ENCODE measurements around the gene TSC22D2.

The TSC22D2 gene

GRCh38 chr3:150453353-150453752, 45.3 kb downstream of the TSC22D2 start:
- ATAC-seq = no peak
- no peak for TF ChIP-seq ZNF70 (CRISPR knock-in tag; IDR thresholded peaks at IDR 0.05)
- no peak for TF ChIP-seq ESRRG (CRISPR knock-in tag; IDR thresholded peaks at IDR 0.05)
- TF ChIP-seq SNAI2 (CRISPR knock-in tag; IDR thresholded peaks at IDR 0.05) = no peak
- TF ChIP-seq CSDC2 (CRISPR knock-in tag; IDR thresholded peaks at IDR 0.05) = no peak
- no peak for TF ChIP-seq ISL1 (CRISPR knock-in tag; IDR thresholded peaks at IDR 0.05)
- TF ChIP-seq RARB (CRISPR knock-in tag; IDR thresholded peaks at IDR 0.05) = no peak
- TF ChIP-seq GLIS3 (CRISPR knock-in tag; IDR thresholded peaks at IDR 0.05) = no peak
- no peak for TF ChIP-seq POU6F1 (CRISPR knock-in tag; IDR thresholded peaks at IDR 0.05; ENCODE audit: borderline replicate concordance, low read depth)
- no peak for TF ChIP-seq BACH2 (CRISPR knock-in tag; IDR thresholded peaks at IDR 0.05; ENCODE audit: borderline replicate concordance)

- no peak for TF ChIP-seq POU6F1 (CRISPR knock-in tag; IDR thresholded peaks at IDR 0.05; ENCODE audit: borderline replicate concordance, low read depth)
- TF ChIP-seq CREB5 (CRISPR knock-in tag; IDR thresholded peaks at IDR 0.05; ENCODE audit: low read depth) = no peak
- TF ChIP-seq PPARA (CRISPR knock-in tag; IDR thresholded peaks at IDR 0.05; ENCODE audit: borderline replicate concordance) = no peak
- TF ChIP-seq CSDC2 (CRISPR knock-in tag; IDR thresholded peaks at IDR 0.05) = no peak
- TF ChIP-seq BACH2 (CRISPR knock-in tag; IDR thresholded peaks at IDR 0.05; ENCODE audit: borderline replicate concordance) = no peak
- TF ChIP-seq TSHZ2 (CRISPR knock-in tag; IDR thresholded peaks at IDR 0.05) = no peak
- no peak for TF ChIP-seq ZC3H10 (CRISPR knock-in tag; IDR thresholded peaks at IDR 0.05)
- no peak for TF ChIP-seq ZFP3 (CRISPR knock-in tag; IDR thresholded peaks at IDR 0.05)
- no peak for TF ChIP-seq ZNF565 (CRISPR knock-in tag; conservative IDR thresholded peaks at IDR 0.05; ENCODE audit: low read depth)
- ATAC-seq = no peak
These were observed 46.0 kb downstream of the TSC22D2 start for GRCh38 chr3:150454085-150454484.

- ATAC-seq = no peak
- TF ChIP-seq ARNTL (CRISPR knock-in tag; IDR thresholded peaks at IDR 0.05; ENCODE audit: borderline replicate concordance, low read depth) (no peak), SNAI2 (CRISPR knock-in tag; IDR thresholded peaks at IDR 0.05) (no peak), CSRNP3 (CRISPR knock-in tag; IDR thresholded peaks at IDR 0.05) (no peak), GLIS3 (CRISPR knock-in tag; IDR thresholded peaks at IDR 0.05) (no peak), TOX (CRISPR knock-in tag; IDR thresholded peaks at IDR 0.05; ENCODE audit: borderline replicate concordance) (no peak), CSDC2 (CRISPR knock-in tag; IDR thresholded peaks at IDR 0.05) (no peak), ZFP3 (CRISPR knock-in tag; IDR thresholded peaks at IDR 0.05) (no peak), BACH2 (CRISPR knock-in tag; IDR thresholded peaks at IDR 0.05; ENCODE audit: borderline replicate concordance) (no peak), ESRRG (CRISPR knock-in tag; IDR thresholded peaks at IDR 0.05) (no peak), CREB5 (CRISPR knock-in tag; IDR thresholded peaks at IDR 0.05; ENCODE audit: low read depth) (no peak), PATZ1 (CRISPR knock-in tag; IDR thresholded peaks at IDR 0.05; ENCODE audit: borderline replicate concordance) (no peak), PPARA (CRISPR knock-in tag; IDR thresholded peaks at IDR 0.05; ENCODE audit: borderline replicate concordance) (no peak), ZNF8 (CRISPR knock-in tag; IDR thresholded peaks at IDR 0.05) (no peak), TSHZ2 (CRISPR knock-in tag; IDR thresholded peaks at IDR 0.05) (no peak)
These were observed 46.5 kb downstream of the TSC22D2 start for GRCh38 chr3:150454622-150455021.
